PC-3 (cell line): ENCODE measurements around the gene BID. TPM values are rescaled to one million over a fixed set of nuclear protein-coding genes. Genes with fewer than 3 reads are reported as not detected.

Source experiments
- ATAC-seq: fragments of 200-7000 bp; cut with Tn5 transposase; 2 replicates; pipeline ENCODE4 v1.9.1; 2020; ENCODE audit warnings: mild to moderate bottlenecking, moderate library complexity
- BruUV-seq: library from RNA; stranded (reverse); fragments of 400-500 nt; replicated peaks from 2 replicates; lab custom pipeline; 2021; lab: Mats Ljungman, UMichigan
- CTCF ChIA-PET: fragments of 300-600 bp; sonication (Branson Sonifier 250); formaldehyde crosslinking; loops from one replicate; lab custom pipeline; 2022; ENCODE audit warnings: antibody characterized with exemption; lab: Charles Lee
- POLR2A ChIA-PET: fragments of 300-600 bp; sonication (Branson Sonifier 250); formaldehyde crosslinking; loops from one replicate; lab custom pipeline; 2022; ENCODE audit warnings: antibody characterized with exemption; ENCODE audit not compliant: unreplicated experiment; lab: Charles Lee
- DNase-seq: peaks from one replicate; pipeline ENCODE4 v3.0.0-alpha.2; 2015
- H2AFZ ChIP-seq: fragments of 300-600 bp; sonication (generic); 2 replicates; pipeline ENCODE4 v1.6.0; 2016; ENCODE audit warnings: antibody characterized with exemption, low read length
- H3F3A ChIP-seq: fragments of 300-600 bp; sonication (generic); one replicate; pipeline ENCODE4 v1.6.0; 2017; ENCODE audit warnings: antibody characterized with exemption, low read length, control low read depth, mild to moderate bottlenecking; ENCODE audit not compliant: unreplicated experiment
- H3K27ac ChIP-seq: fragments of 300-600 bp; sonication (generic); 2 replicates; pipeline ENCODE4 v1.5.1; 2016; ENCODE audit warnings: mild to moderate bottlenecking, low read length
- H3K27me3 ChIP-seq: fragments of 300-600 bp; sonication (generic); 2 replicates; pipeline ENCODE4 v1.6.1; 2016; ENCODE audit warnings: low read length, mixed read lengths
- H3K36me3 ChIP-seq: fragments of 300-600 bp; sonication (generic); 2 replicates; pipeline ENCODE4 v1.6.1; 2016; ENCODE audit warnings: low read depth, mixed run types, low read length, mixed read lengths
- H3K4me1 ChIP-seq: fragments of 300-600 bp; sonication (generic); 2 replicates; pipeline ENCODE4 v1.5.1; 2016; ENCODE audit warnings: low read length; ENCODE audit not compliant: insufficient read depth
- H3K4me2 ChIP-seq: fragments of 300-600 bp; sonication (generic); 2 replicates; pipeline ENCODE4 v1.6.0; 2016; ENCODE audit warnings: low read length
- H3K4me3 ChIP-seq: fragments of 300-600 bp; sonication (generic); 2 replicates; pipeline ENCODE4 v1.5.1; 2016; ENCODE audit warnings: mild to moderate bottlenecking, low read length, mixed read lengths
- H3K79me2 ChIP-seq: fragments of 300-600 bp; sonication (generic); 2 replicates; pipeline ENCODE4 v1.6.1; 2017; ENCODE audit warnings: low read length, mixed read lengths
- H3K9ac ChIP-seq: fragments of 300-600 bp; sonication (generic); 2 replicates; pipeline ENCODE4 v1.6.0; 2016; ENCODE audit warnings: mild to moderate bottlenecking, low read length
- H3K9me2 ChIP-seq: fragments of 300-600 bp; sonication (generic); replicated peaks from 2 replicates; pipeline ENCODE4 v1.6.1; 2016; ENCODE audit warnings: mixed run types, low read length, mixed read lengths
- H3K9me3 ChIP-seq: fragments of 300-600 bp; sonication (generic); 2 replicates; pipeline ENCODE4 v1.6.1; 2016; ENCODE audit warnings: low read length, mixed read lengths
- H4K20me1 ChIP-seq: fragments of 300-600 bp; sonication (generic); 2 replicates; pipeline ENCODE4 v1.6.1; 2016; ENCODE audit warnings: low read length, mixed read lengths
- EZH2 ChIP-seq: fragments of 300-600 bp; sonication (generic); IDR thresholded peaks from one replicate; pipeline ENCODE4 v1.6.1; 2017; ENCODE audit warnings: antibody characterized with exemption, mild to moderate bottlenecking, low read length; ENCODE audit not compliant: unreplicated experiment
- EZH2phosphoT487 ChIP-seq: fragments of 300-600 bp; sonication (generic); IDR thresholded peaks from 2 replicates; pipeline ENCODE4 v1.6.1; 2018; ENCODE audit warnings: mild to moderate bottlenecking, antibody characterized with exemption, low read length, borderline replicate concordance
- intact Hi-C: fragments of 100-400 bp; cut with micrococcal nuclease; formaldehyde crosslinking; loops from 2 replicates; pipeline ENCODE4 v1.9.0; 2023
- total RNA-seq: library from RNA; depleted of rRNA; stranded (reverse); fragments of >200 nt; gene quantifications from 2 replicates; pipeline ENCODE4 v1.2.3, GENCODE V29; 2014
- TF ChIP-seq, protein P1 (sequence below): fragments of 300-600 bp; sonication (generic); conservative IDR thresholded peaks from 2 replicates; pipeline ENCODE4 v1.5.1; 2017; ENCODE audit warnings: antibody characterized with exemption, low read depth, mild to moderate bottlenecking, low read length

BID gene
- total RNA-seq, 1 experiment from 2014 or later, result 123 TPM

DNA sequence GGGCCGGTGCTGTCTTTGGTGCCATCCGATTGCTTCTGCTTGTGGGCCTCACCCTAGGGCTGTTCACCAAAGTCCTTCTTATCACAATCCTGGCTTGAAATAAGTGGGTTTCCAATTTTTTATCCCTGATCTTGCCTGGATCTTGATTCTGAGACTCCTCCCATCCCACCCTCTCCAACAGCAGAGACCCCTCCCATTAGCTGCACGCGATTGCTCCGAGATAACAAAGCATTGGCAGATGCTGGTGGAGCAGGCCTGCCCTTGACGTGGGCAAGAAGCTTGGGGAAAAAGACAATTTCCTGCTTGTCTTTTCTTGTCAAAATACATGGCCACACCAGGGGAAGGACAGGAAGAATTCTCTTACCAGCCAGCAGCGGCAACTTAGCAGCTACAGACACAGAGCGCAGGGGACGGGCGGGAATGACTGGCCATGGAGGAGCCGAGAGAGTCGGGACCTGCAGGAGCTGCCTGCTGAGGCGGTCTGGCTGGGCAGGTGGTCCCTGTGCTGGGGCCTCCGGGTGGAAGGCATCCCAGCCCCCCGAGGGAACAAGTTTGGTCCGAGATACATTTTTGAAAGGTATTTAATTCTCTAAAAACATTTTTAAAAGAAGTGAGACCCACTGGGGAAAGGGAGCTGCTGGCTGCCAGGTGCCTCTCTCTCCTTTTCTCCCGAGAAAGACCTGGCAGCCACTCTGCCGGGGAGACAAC is 9.7 kb upstream of the BID start:
- no peak overlapping the region for H3K9ac ChIP-seq
- no peaks in the 10 kb centered on the region for H3K9me3 ChIP-seq
- H3F3A ChIP-seq, result no peaks in the 10 kb centered on the region
- no peaks in the 10 kb centered on the region for H3K36me3 ChIP-seq
- DNase-seq (no peak), ATAC-seq (no peak)
- no peaks in the 10 kb centered on the region for H3K9me2 ChIP-seq
- H3K4me1 ChIP-seq, result peaks cover 10% of the 10 kb centered on the region
- H3K27me3 ChIP-seq, result no peaks in the 10 kb centered on the region
- H3K4me3 ChIP-seq, result no peak overlapping the region
- H3K4me2 ChIP-seq, result no peak overlapping the region
- H2AFZ ChIP-seq, result no peak overlapping the region
- ChIA-PET CTCF (no interaction called here), POLR2A (no interaction called here)
- no peaks in the 10 kb centered on the region for H3K79me2 ChIP-seq
- no peak overlapping the region for H3K27ac ChIP-seq
- H4K20me1 ChIP-seq, result no peaks in the 10 kb centered on the region
- intact Hi-C loops, result no loop called here
- no TSS peak for BruUV-seq
- TF ChIP-seq EZH2phosphoT487 (no peak), EZH2 (no peak)
- TF ChIP-seq, protein P1, sequence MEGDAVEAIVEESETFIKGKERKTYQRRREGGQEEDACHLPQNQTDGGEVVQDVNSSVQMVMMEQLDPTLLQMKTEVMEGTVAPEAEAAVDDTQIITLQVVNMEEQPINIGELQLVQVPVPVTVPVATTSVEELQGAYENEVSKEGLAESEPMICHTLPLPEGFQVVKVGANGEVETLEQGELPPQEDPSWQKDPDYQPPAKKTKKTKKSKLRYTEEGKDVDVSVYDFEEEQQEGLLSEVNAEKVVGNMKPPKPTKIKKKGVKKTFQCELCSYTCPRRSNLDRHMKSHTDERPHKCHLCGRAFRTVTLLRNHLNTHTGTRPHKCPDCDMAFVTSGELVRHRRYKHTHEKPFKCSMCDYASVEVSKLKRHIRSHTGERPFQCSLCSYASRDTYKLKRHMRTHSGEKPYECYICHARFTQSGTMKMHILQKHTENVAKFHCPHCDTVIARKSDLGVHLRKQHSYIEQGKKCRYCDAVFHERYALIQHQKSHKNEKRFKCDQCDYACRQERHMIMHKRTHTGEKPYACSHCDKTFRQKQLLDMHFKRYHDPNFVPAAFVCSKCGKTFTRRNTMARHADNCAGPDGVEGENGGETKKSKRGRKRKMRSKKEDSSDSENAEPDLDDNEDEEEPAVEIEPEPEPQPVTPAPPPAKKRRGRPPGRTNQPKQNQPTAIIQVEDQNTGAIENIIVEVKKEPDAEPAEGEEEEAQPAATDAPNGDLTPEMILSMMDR, result no peak

DNA sequence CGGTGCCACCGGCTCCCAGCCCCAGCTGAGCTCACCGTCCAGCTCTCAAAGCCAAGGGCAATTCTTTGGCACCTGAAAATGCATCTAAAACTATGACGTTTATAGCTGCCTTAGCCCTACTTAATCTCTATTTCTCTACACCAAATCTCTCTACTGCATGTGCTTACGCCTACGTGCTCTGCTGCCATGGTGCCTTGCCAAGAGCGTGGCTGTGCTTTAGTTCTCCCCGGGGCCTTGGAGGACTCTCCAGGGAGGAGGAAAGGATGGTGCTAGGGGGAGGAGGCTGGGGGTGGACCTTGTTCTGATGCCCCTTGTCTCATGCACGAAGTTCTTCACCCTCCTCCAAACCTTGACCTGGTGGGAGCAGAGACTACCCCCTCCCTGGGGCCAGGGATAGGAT is 9.0 kb upstream of the BID start:
- TF ChIP-seq EZH2, result no peak
- TF ChIP-seq EZH2phosphoT487, result no peak
- TF ChIP-seq, protein P1, result no peak
- intact Hi-C loops, result no loop called here
- no peak overlapping the region for H3K4me2 ChIP-seq
- no peak overlapping the region for H3K9ac ChIP-seq
- H3F3A ChIP-seq, result no peaks in the 10 kb centered on the region
- H3K4me3 ChIP-seq, result no peak overlapping the region
- H3K9me2 ChIP-seq, result no peaks in the 10 kb centered on the region
- no peaks in the 10 kb centered on the region for H3K36me3 ChIP-seq
- H3K27ac ChIP-seq, result no peak overlapping the region
- DNase-seq (no peak), ATAC-seq (no peak)
- POLR2A ChIA-PET, result no interaction called here
- no peaks in the 10 kb centered on the region for H4K20me1 ChIP-seq
- CTCF ChIA-PET, result interaction anchor here (0.5 kb wide), 1 partner anchor 238 kb away, joined by 10 read pairs; no protein-coding TSS in a partner anchor
- no TSS peak for BruUV-seq
- no peaks in the 10 kb centered on the region for H3K9me3 ChIP-seq
- H3K27me3 ChIP-seq, result no peaks in the 10 kb centered on the region
- no peaks in the 10 kb centered on the region for H3K79me2 ChIP-seq
- no peak overlapping the region for H2AFZ ChIP-seq
- H3K4me1 ChIP-seq, result peaks cover 10% of the 10 kb centered on the region

DNA sequence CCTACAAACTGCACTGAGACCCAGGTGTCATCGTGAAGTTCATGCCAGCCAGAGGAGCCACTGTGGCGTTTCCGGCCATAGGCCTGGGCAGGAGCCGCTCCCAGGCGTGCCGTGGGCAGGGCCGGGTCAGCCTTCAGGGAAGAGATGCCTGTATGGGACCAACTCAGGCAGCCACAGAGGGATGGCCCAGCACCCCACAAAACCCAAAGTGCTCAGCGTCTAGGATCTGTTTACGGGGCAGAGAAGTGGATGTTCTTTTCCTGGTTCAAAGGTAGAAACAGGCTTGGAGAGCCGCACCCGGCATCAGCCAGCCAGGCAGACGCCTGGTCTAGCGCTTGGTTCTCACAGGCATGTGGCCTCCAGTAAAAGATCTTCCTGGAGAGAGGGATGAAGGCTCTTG is 8.4 kb upstream of the BID start:
- Histone ChIP-seq H3K4me3 (no peak overlapping the region), H3K36me3 (no peaks in the 10 kb centered on the region), H3K9me3 (no peaks in the 10 kb centered on the region), H3K27me3 (no peaks in the 10 kb centered on the region), H3K9me2 (no peaks in the 10 kb centered on the region), H3K4me2 (no peak overlapping the region), H3K9ac (no peak overlapping the region), H3K27ac (no peak overlapping the region), H3F3A (no peaks in the 10 kb centered on the region), H3K79me2 (no peaks in the 10 kb centered on the region), H2AFZ (no peak overlapping the region), H4K20me1 (no peaks in the 10 kb centered on the region), H3K4me1 (peaks cover 10% of the 10 kb centered on the region)
- ATAC-seq (no peak), DNase-seq (no peak)
- ChIA-PET CTCF (interaction anchor here (0.5 kb wide), 1 partner anchor 237 kb away, joined by 10 read pairs; no protein-coding TSS in a partner anchor), POLR2A (no interaction called here)
- intact Hi-C loops, result no loop called here
- TF ChIP-seq, protein P1, result no peak
- no peak for TF ChIP-seq EZH2phosphoT487
- no peak for TF ChIP-seq EZH2
- BruUV-seq, result no TSS peak
